IMR-90 (cell line): Measurements from ENCODE around the gene CD300LG. TPM values are rescaled to one million over a fixed set of nuclear protein-coding genes. Genes with fewer than 3 reads are reported as not detected.

ENCODE experiments used
- ATAC-seq: fragments of 200-7000 bp; cut with Tn5 transposase; 2 replicates; pipeline ENCODE4 v1.9.1; 2020; ENCODE audit warnings: low read depth, mild to moderate bottlenecking, moderate library complexity
- BruUV-seq: library from RNA; stranded (reverse); fragments of 400-500 nt; replicated peaks from 2 replicates; lab custom pipeline; 2021; lab: Mats Ljungman, UMichigan
- CTCF ChIA-PET: fragments of 300-600 bp; formaldehyde crosslinking; extraction: SDS; loops from one replicate; lab custom pipeline; 2021; ENCODE audit warnings: antibody characterized with exemption; lab: Yijun Ruan, JAX
- POLR2A ChIA-PET: fragments of 300-600 bp; sonication (Branson Sonifier 250); formaldehyde crosslinking; loops from one replicate; lab custom pipeline; 2022; ENCODE audit warnings: antibody characterized with exemption; ENCODE audit not compliant: unreplicated experiment; lab: Charles Lee
- DNase-seq: peaks from one replicate; pipeline ENCODE4 v3.0.0; 2013
- H2AFZ ChIP-seq: replicated peaks from 2 replicates; pipeline ENCODE3; 2013; ENCODE audit warnings: low read length, mild to moderate bottlenecking; ENCODE audit not compliant: poor library complexity
- H2AK5ac ChIP-seq: 2 replicates; pipeline ENCODE4 v1.6.1; 2013; ENCODE audit warnings: low read depth, low read length, inconsistent platforms
- H2AK9ac ChIP-seq: replicated peaks from 2 replicates; pipeline ENCODE3; 2013; ENCODE audit warnings: mild to moderate bottlenecking, low read depth, low read length, moderate library complexity; ENCODE audit not compliant: poor library complexity
- H2BK120ac ChIP-seq: 2 replicates; pipeline ENCODE4 v1.6.1; 2013; ENCODE audit warnings: low read depth, low read length, inconsistent platforms
- H2BK15ac ChIP-seq: 3 replicates; pipeline ENCODE4 v1.6.1; 2013; ENCODE audit warnings: low read depth, low read length, inconsistent platforms
- H2BK20ac ChIP-seq: 2 replicates; pipeline ENCODE4 v1.6.1; 2013; ENCODE audit warnings: low read depth, mild to moderate bottlenecking, inconsistent platforms, low read length, moderate library complexity
- H2BK5ac ChIP-seq: 2 replicates; pipeline ENCODE4 v1.6.1; 2013; ENCODE audit warnings: mild to moderate bottlenecking, low read depth, low read length, inconsistent platforms; ENCODE audit not compliant: poor library complexity, severe bottlenecking
- H3K14ac ChIP-seq: replicated peaks from 2 replicates; pipeline ENCODE4 v1.6.1; 2013; ENCODE audit warnings: low read depth, low read length, inconsistent platforms
- H3K18ac ChIP-seq: 2 replicates; pipeline ENCODE4 v1.6.1; 2013; ENCODE audit warnings: low read depth, low read length, control low read depth
- H3K23ac ChIP-seq: 2 replicates; pipeline ENCODE4 v1.6.1; 2013; ENCODE audit warnings: low read depth, low read length, inconsistent platforms
- H3K27ac ChIP-seq: 2 replicates; pipeline ENCODE4 v1.5.1; 2013; ENCODE audit warnings: mild to moderate bottlenecking, control low read depth, low read length; ENCODE audit not compliant: insufficient read depth
- H3K27me3 ChIP-seq: 2 replicates; pipeline ENCODE4 v1.6.1; 2013; ENCODE audit warnings: low read length; ENCODE audit not compliant: control insufficient read depth, insufficient read depth
- H3K36me3 ChIP-seq: 2 replicates; pipeline ENCODE4 v1.6.1; 2013; ENCODE audit warnings: low read length, mixed read lengths; ENCODE audit not compliant: control insufficient read depth, insufficient read depth
- H3K4ac ChIP-seq: 2 replicates; pipeline ENCODE4 v1.6.1; 2013; ENCODE audit warnings: low read depth, low read length, inconsistent platforms
- H3K4me1 ChIP-seq: 2 replicates; pipeline ENCODE4 v1.6.1; 2013; ENCODE audit warnings: low read length, mixed read lengths; ENCODE audit not compliant: control insufficient read depth, insufficient read depth
- H3K4me2 ChIP-seq: 2 replicates; pipeline ENCODE4 v1.6.1; 2013; ENCODE audit warnings: low read depth, mild to moderate bottlenecking, control low read depth, low read length, moderate library complexity
- H3K4me3 ChIP-seq: 2 replicates; pipeline ENCODE4 v1.5.1; 2013; ENCODE audit warnings: low read depth, mild to moderate bottlenecking, control low read depth, low read length, moderate library complexity; ENCODE audit not compliant: insufficient read depth
- H3K56ac ChIP-seq: 2 replicates; pipeline ENCODE4 v1.6.1; 2013; ENCODE audit warnings: low read length, inconsistent platforms; ENCODE audit not compliant: insufficient read depth; ENCODE audit errors: extremely low read depth
- H3K79me1 ChIP-seq, 2 experiments: 2 replicates each; pipeline ENCODE4 v1.6.1; 2013; ENCODE audit warnings: low read length in 2 of 2, inconsistent platforms in 1 of 2, low read depth in 1 of 2
- H3K9ac ChIP-seq: 2 replicates; pipeline ENCODE4 v1.6.1; 2013; ENCODE audit warnings: low read depth, low read length, control low read depth
- H3K9me1 ChIP-seq: 2 replicates; pipeline ENCODE4 v1.6.1; 2013; ENCODE audit warnings: low read length, inconsistent platforms; ENCODE audit not compliant: insufficient read depth
- H3K9me3 ChIP-seq: 2 replicates; pipeline ENCODE4 v1.6.1; 2013; ENCODE audit warnings: low read length; ENCODE audit not compliant: control insufficient read depth, insufficient read depth
- H4K20me1 ChIP-seq: 2 replicates; pipeline ENCODE4 v1.6.1; 2013; ENCODE audit warnings: low read length, inconsistent platforms; ENCODE audit not compliant: insufficient read depth
- H4K5ac ChIP-seq: 2 replicates; pipeline ENCODE4 v1.6.1; 2013; ENCODE audit warnings: mild to moderate bottlenecking, low read depth, low read length, control low read depth
- H4K8ac ChIP-seq, 2 experiments: 2 replicates each; pipeline ENCODE4 v1.6.1; 2013; ENCODE audit warnings: low read depth in 2 of 2, low read length in 2 of 2, control low read depth in 1 of 2, inconsistent platforms in 1 of 2
- H4K91ac ChIP-seq: 2 replicates; pipeline ENCODE4 v1.6.1; 2013; ENCODE audit warnings: low read depth, low read length, inconsistent platforms; ENCODE audit not compliant: insufficient read depth
- MAZ ChIP-seq: IDR thresholded peaks from 2 replicates; pipeline ENCODE4 v1.6.1; 2012; ENCODE audit warnings: low read depth, mild to moderate bottlenecking, low read length, improper control_type of control experiment, moderate library complexity, borderline replicate concordance
- WGBS, 2 experiments: methylation state at CpG; one replicate each; pipeline versions ENCODE4 v1.1.5 to v1.1.7; 2013; ENCODE audit warnings: missing lambda C conversion rate in 2 of 2; ENCODE audit not compliant: insufficient read length in 1 of 2; ENCODE audit errors: extremely low coverage in 2 of 2; 5-methylcytosine and 5-hydroxymethylcytosine counted together
- dilution Hi-C: fragments of 300-500 bp; cut with HindIII; formaldehyde crosslinking; loops from one replicate; pipeline ENCODE4 v1.14.3; 2018; ENCODE audit warnings: low sequenced_read_pairs; ENCODE audit not compliant: unreplicated experiment
- in situ Hi-C: fragments of 300-500 bp; cut with MboI; formaldehyde crosslinking; loops from 3 replicates; pipeline ENCODE4 v1.14.3; 2019; ENCODE audit warnings: low sequenced_read_pairs, inconsistent platforms, mixed read lengths
- intact Hi-C: fragments of 100-400 bp; cut with micrococcal nuclease; formaldehyde crosslinking; loops from 2 replicates; pipeline ENCODE4 v1.10.0; 2022
- polyA plus RNA-seq, 3 experiments: library from polyadenylated mRNA; depleted of rRNA; stranded (reverse); fragments of >200 nt; gene quantifications; 2 replicates each; pipeline ENCODE4 v1.2.3, GENCODE V29; 2012; ENCODE audit warnings: low replicate concordance in 1 of 3
- total RNA-seq: library from RNA; depleted of rRNA; stranded (reverse); fragments of >200 nt; gene quantifications from 2 replicates; pipeline ENCODE4 v1.2.3, GENCODE V29; 2012
- TF ChIP-seq, protein P1 (sequence below): conservative IDR thresholded peaks from 2 replicates; pipeline ENCODE4 v1.5.1; 2012; ENCODE audit warnings: mild to moderate bottlenecking, low read depth, low read length, improper control_type of control experiment

CD300LG gene
- total and polyA plus RNA-seq, 2 of the 4 experiments (the other 2 are of a cell fraction), result not detected

DNA sequence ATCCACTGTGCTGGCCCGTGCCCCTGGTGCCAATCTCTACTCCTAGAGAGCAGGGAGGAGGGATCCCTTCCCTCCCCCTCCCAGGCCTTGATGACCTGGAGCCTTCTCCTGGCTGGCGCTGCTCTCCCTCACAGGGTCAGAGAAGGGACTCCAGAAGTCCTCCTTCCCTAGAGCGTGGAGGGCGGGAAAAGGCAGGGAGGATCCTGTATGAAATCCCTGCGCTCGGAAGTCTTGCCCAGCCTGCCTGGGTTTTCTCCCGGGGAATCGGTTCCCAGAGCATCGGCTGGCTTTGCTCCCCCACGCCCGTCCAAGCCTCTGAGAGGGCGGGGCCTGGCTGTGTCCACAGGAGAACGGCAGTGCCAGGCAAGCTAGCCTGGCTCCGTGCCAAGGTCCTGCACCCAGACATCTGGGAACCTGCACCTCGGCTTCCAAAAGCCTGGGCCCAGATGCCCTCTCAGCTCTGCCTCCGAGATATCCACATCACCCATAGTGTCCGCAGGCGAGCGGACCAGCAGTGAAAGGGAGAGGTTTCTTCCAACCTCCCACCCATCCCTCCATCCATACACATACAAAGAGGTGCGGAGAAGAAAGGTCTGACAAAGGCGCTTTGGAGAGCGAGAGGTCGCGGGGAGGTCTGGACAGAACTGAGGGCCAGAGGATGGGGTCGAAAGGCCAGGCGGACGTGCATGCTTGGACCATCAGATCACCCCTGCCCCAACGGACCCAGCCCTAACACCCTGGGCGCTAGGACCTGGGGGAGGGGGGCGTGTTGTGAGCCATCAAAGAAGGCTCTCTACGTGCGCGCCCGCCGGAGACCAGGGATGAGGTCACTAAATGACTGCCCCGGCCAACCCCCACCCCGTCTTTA, 59.2 kb downstream of the CD300LG start:
- peak overlapping the region; percentile 68 for H3K4me2 ChIP-seq
- peaks cover 7% of the 10 kb centered on the region; the same call in 1 of the 2 replicates for H3K27me3 ChIP-seq
- CTCF ChIA-PET, result interaction anchor here (0.7 to 1.9 kb wide), 2 partner anchors 28 to 34 kb away, joined by 4 to 6 read pairs; no protein-coding TSS in a partner anchor
- 0 out of 2 replicates have a peak, but pooled peaks cover 4% of the 10 kb centered on the region for H3K9me1 ChIP-seq
- POLR2A ChIA-PET, result no interaction called here
- no peak overlapping the region for H2AK5ac ChIP-seq
- peak overlapping the region; percentile 82 for H2AK9ac ChIP-seq
- no peaks in the 10 kb centered on the region for H3K9me3 ChIP-seq
- no peak overlapping the region for H2BK5ac ChIP-seq
- 0% methylated on average over 14 of the region's 37 CpGs; no CpG with 5 or more reads in 1 of the 2 experiments for WGBS, 2 experiments
- H4K5ac ChIP-seq, result no peak overlapping the region
- H2BK120ac ChIP-seq, result no peak overlapping the region
- H4K8ac ChIP-seq, result no peak overlapping the region
- peaks cover 6% of the 10 kb centered on the region for H3K4me1 ChIP-seq
- H3K9ac ChIP-seq, result no peak overlapping the region
- intact Hi-C loops (no loop called here), dilution Hi-C loops (no loop called here), in situ Hi-C loops (no loop called here)
- no peak overlapping the region for H3K14ac ChIP-seq
- ATAC-seq (peak; percentile 42), DNase-seq (peak; percentile 45)
- H4K91ac ChIP-seq, result no peak overlapping the region; the same call in 1 of the 2 replicates
- no peaks in the 10 kb centered on the region for H3K36me3 ChIP-seq
- H3K4ac ChIP-seq, result no peak overlapping the region
- BruUV-seq, result no TSS peak
- no peak overlapping the region for H3K18ac ChIP-seq
- H2BK15ac ChIP-seq, result no peak overlapping the region
- no peak overlapping the region for H2BK20ac ChIP-seq
- peak; percentile 25; the same call in 1 of the 2 replicates for TF ChIP-seq MAZ
- TF ChIP-seq, protein P1, sequence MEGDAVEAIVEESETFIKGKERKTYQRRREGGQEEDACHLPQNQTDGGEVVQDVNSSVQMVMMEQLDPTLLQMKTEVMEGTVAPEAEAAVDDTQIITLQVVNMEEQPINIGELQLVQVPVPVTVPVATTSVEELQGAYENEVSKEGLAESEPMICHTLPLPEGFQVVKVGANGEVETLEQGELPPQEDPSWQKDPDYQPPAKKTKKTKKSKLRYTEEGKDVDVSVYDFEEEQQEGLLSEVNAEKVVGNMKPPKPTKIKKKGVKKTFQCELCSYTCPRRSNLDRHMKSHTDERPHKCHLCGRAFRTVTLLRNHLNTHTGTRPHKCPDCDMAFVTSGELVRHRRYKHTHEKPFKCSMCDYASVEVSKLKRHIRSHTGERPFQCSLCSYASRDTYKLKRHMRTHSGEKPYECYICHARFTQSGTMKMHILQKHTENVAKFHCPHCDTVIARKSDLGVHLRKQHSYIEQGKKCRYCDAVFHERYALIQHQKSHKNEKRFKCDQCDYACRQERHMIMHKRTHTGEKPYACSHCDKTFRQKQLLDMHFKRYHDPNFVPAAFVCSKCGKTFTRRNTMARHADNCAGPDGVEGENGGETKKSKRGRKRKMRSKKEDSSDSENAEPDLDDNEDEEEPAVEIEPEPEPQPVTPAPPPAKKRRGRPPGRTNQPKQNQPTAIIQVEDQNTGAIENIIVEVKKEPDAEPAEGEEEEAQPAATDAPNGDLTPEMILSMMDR, result no peak
- H4K20me1 ChIP-seq, result peaks cover 8% of the 10 kb centered on the region
- H2AFZ ChIP-seq, result peak overlapping the region; percentile 82
- H3K23ac ChIP-seq, result no peak overlapping the region
- H3K27ac ChIP-seq, result no peak overlapping the region
- H3K4me3 ChIP-seq, result peak overlapping the region; percentile 57
- no peak overlapping the region for H3K56ac ChIP-seq
- H3K79me1 ChIP-seq, result no peaks in the 10 kb centered on the region
